PC-9 (cell line): ENCODE data around the gene ASIC1.

ENCODE experiments used
- EZH2 ChIP-seq: fragments of 200-600 bp; sonication (generic); IDR thresholded peaks from 2 replicates; pipeline ENCODE4 v1.8.0; 2017; ENCODE audit warnings: antibody characterized with exemption, low read depth
- TF ChIP-seq, protein P1 (sequence below): fragments of 200-600 bp; sonication (generic); conservative IDR thresholded peaks from 2 replicates; pipeline ENCODE4 v1.6.1; 2017; ENCODE audit warnings: mixed run types, antibody characterized with exemption, mild to moderate bottlenecking, moderate library complexity

DNA sequence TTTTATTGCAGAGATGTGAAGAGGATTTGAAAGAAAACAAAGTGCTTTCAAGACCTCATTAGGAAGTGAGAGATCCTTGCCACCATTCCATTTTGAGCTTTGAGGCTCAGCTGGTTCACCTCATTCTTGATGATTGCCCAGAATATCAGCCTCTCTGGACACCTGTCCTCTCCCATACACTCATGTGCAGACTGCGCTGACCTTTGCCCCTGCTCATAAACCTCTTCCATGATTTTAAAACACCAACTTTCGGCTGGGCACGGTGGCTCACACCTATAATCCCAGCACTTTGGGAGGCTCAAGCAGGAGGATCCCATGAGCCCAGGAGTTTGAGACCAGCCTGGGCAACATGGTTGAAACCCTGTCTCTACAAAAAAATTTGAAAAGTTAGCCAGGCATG, 63.6 kb downstream of the ASIC1 start:
- TF ChIP-seq EZH2: no peak
- TF ChIP-seq, protein P1, sequence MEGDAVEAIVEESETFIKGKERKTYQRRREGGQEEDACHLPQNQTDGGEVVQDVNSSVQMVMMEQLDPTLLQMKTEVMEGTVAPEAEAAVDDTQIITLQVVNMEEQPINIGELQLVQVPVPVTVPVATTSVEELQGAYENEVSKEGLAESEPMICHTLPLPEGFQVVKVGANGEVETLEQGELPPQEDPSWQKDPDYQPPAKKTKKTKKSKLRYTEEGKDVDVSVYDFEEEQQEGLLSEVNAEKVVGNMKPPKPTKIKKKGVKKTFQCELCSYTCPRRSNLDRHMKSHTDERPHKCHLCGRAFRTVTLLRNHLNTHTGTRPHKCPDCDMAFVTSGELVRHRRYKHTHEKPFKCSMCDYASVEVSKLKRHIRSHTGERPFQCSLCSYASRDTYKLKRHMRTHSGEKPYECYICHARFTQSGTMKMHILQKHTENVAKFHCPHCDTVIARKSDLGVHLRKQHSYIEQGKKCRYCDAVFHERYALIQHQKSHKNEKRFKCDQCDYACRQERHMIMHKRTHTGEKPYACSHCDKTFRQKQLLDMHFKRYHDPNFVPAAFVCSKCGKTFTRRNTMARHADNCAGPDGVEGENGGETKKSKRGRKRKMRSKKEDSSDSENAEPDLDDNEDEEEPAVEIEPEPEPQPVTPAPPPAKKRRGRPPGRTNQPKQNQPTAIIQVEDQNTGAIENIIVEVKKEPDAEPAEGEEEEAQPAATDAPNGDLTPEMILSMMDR: no peak
